ENCODE measurements around the gene SAPCD1.

DNA sequence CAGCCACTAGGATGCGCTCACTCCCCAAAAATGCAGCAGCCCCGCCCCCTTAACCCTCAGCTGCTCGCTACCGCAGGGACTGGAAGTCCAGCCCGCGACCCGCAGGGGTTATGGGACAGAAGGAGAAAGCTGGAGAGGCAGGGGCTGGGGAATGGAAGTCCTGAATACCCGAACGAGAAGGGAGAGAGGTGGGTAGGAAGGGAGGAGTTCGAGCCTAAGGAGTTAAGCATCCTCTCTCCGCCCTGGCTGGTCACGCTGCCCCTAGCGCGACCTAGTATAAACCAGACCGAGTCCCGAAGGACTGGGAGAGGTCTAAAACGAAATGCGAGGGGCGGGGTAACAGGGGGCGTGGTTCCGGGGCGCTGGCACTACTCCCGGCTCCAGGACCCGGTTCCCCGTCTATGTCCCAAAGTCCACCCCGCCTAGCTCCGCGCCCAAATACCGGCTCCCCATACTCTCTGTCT, 32.9 kb upstream of the SAPCD1 start:
- TF ChIP-seq, protein P1, sequence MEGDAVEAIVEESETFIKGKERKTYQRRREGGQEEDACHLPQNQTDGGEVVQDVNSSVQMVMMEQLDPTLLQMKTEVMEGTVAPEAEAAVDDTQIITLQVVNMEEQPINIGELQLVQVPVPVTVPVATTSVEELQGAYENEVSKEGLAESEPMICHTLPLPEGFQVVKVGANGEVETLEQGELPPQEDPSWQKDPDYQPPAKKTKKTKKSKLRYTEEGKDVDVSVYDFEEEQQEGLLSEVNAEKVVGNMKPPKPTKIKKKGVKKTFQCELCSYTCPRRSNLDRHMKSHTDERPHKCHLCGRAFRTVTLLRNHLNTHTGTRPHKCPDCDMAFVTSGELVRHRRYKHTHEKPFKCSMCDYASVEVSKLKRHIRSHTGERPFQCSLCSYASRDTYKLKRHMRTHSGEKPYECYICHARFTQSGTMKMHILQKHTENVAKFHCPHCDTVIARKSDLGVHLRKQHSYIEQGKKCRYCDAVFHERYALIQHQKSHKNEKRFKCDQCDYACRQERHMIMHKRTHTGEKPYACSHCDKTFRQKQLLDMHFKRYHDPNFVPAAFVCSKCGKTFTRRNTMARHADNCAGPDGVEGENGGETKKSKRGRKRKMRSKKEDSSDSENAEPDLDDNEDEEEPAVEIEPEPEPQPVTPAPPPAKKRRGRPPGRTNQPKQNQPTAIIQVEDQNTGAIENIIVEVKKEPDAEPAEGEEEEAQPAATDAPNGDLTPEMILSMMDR (IDR thresholded peaks at IDR 0.05), result peak in 3 of 4 experiments; percentile 68 to 82 (median 77)
- TF ChIP-seq POLR2A (IDR thresholded peaks at IDR 0.05), result peak; percentile 70
